Breast epithelium (tissue), 3 donors: ENCODE data around the gene CCDC6.

ENCODE experiments used
- POLR2A ChIP-seq: fragments of 450-650 bp; IDR thresholded peaks from one replicate; pipeline ENCODE4 v1.6.1; 2016; ENCODE audit warnings: antibody characterized with exemption, mild to moderate bottlenecking, moderate library complexity
- TF ChIP-seq, protein P1 (sequence below), 3 donors: fragments of 450-650 bp; IDR thresholded peaks; one replicate each; pipeline ENCODE4 v1.5.1; 2016 to 2017; ENCODE audit warnings: antibody characterized with exemption in 3 of 3, mild to moderate bottlenecking in 3 of 3, moderate library complexity in 3 of 3

DNA sequence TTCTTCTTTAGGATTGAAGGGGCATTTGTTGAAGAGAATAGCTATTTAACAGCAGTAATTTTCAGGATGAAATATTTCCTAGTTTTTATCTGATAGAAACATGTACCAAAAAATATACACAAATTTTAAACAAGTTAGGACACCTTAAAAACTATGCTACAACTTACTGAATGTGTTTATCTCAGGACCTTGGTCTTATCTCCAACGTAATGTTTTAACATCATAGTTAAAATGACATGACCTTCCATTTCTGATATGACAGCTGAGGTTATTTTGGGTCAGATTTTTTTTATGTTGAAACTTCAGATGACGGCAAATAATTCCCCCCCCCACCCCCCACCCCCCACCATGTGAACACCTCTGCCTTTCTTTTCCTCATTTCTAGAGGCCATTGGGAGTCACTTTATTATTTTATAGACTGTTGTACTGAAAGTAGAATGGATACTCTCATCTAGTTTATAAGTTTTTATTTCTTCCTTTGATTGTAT is 161.1 kb downstream of the CCDC6 start:
- no peak for TF ChIP-seq POLR2A
- TF ChIP-seq, protein P1, sequence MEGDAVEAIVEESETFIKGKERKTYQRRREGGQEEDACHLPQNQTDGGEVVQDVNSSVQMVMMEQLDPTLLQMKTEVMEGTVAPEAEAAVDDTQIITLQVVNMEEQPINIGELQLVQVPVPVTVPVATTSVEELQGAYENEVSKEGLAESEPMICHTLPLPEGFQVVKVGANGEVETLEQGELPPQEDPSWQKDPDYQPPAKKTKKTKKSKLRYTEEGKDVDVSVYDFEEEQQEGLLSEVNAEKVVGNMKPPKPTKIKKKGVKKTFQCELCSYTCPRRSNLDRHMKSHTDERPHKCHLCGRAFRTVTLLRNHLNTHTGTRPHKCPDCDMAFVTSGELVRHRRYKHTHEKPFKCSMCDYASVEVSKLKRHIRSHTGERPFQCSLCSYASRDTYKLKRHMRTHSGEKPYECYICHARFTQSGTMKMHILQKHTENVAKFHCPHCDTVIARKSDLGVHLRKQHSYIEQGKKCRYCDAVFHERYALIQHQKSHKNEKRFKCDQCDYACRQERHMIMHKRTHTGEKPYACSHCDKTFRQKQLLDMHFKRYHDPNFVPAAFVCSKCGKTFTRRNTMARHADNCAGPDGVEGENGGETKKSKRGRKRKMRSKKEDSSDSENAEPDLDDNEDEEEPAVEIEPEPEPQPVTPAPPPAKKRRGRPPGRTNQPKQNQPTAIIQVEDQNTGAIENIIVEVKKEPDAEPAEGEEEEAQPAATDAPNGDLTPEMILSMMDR (IDR thresholded peaks at IDR 0.05): no peak
